ENCODE results near the gene CTBP1. TPM values are rescaled to one million over a fixed set of nuclear protein-coding genes. Genes with fewer than 3 reads are reported as not detected.

Gene CTBP1
- total RNA-seq, 1 experiment from 2014 or later: 153 TPM

DNA sequence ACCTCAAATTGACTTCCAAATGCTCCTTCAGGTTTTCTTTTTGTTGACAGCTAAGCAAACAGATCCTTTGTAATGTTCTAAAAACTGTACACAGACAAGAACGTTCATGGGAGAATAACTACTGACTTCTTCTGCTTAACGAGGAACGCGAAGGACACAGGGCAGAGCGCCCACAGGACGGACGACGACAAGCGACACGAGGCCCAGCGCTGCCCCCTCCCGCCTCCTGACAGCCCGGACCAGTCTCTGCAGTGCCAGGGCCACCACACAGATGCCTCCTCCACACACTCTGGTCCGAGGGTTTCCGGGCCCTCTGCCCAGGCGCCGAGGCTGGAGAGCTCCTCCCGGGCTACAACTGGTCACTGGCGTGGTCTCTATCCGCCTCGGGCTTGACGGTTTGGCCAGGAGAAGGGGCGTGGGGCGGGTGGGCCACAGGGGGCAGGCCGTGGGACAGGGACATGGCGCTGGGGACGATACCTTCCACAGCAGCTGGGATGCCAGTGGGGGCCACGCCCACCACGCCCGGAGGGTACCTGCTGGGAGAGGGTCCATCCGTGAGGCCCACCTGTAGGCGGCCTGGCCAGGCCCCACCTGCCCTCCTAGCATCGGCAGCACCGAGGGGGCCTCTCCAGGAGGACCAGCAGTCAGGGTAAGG, 36.9 kb downstream of the CTBP1 start:
- no peak overlapping the region for H3K4me2 ChIP-seq
- H3K27me3 ChIP-seq (ENCODE audit: insufficient read depth, low read depth): no peaks in the 10 kb centered on the region
- TF ChIP-seq EZH2 (IDR thresholded peaks at IDR 0.05; ENCODE audit: low read depth): no peak
- no peak for TF ChIP-seq CTCF (conservative IDR thresholded peaks at IDR 0.05)
- H4K20me1 ChIP-seq (ENCODE audit: insufficient read depth): no peaks in the 10 kb centered on the region; the same call in none of the 2 replicates
- no peaks in the 10 kb centered on the region for H3K4me1 ChIP-seq (replicated peaks; ENCODE audit: insufficient read depth)
- no peaks in the 10 kb centered on the region; the same call in 1 of the 2 replicates for H3K36me3 ChIP-seq (ENCODE audit: low read depth)
- intact Hi-C loops (cut with micrococcal nuclease; ENCODE audit: unreplicated experiment): no loop called here
- ChIA-PET POLR2A (ENCODE audit: unreplicated experiment) (no interaction called here), CTCF (no interaction called here)
- H2AFZ ChIP-seq: no peak overlapping the region
- H3F3A ChIP-seq (ENCODE audit: insufficient read depth, low read depth): no peaks in the 10 kb centered on the region
- H3K79me2 ChIP-seq (ENCODE audit: low read depth): no peaks in the 10 kb centered on the region
- H3K4me3 ChIP-seq: no peak overlapping the region
- H3K27ac ChIP-seq: no peak overlapping the region
- no peak for DNase-seq
- BruUV-seq (replicated peaks): no TSS peak
- no peaks in the 10 kb centered on the region for H3K9me2 ChIP-seq (ENCODE audit: insufficient read depth)
- no peaks in the 10 kb centered on the region for H3K9me3 ChIP-seq (ENCODE audit: insufficient read depth, low read depth)

- Histone ChIP-seq H3K27ac (no peak overlapping the region), H3K27me3 (ENCODE audit: insufficient read depth, low read depth) (no peaks in the 10 kb centered on the region), H3K36me3 (ENCODE audit: low read depth) (no peaks in the 10 kb centered on the region; the same call in 1 of the 2 replicates), H3F3A (ENCODE audit: insufficient read depth, low read depth) (no peaks in the 10 kb centered on the region), H3K4me3 (no peak overlapping the region), H2AFZ (no peak overlapping the region), H3K9me2 (ENCODE audit: insufficient read depth) (no peaks in the 10 kb centered on the region), H3K4me1 (replicated peaks; ENCODE audit: insufficient read depth) (no peaks in the 10 kb centered on the region), H4K20me1 (ENCODE audit: insufficient read depth) (no peaks in the 10 kb centered on the region; the same call in none of the 2 replicates), H3K9me3 (ENCODE audit: insufficient read depth, low read depth) (no peaks in the 10 kb centered on the region), H3K4me2 (no peak overlapping the region), H3K79me2 (ENCODE audit: low read depth) (no peaks in the 10 kb centered on the region)
- TF ChIP-seq CTCF (conservative IDR thresholded peaks at IDR 0.05) (no peak), EZH2 (IDR thresholded peaks at IDR 0.05; ENCODE audit: low read depth) (no peak)
- ChIA-PET CTCF (no interaction called here), POLR2A (ENCODE audit: unreplicated experiment) (no interaction called here)
- no TSS peak for BruUV-seq (replicated peaks)
- intact Hi-C loops (cut with micrococcal nuclease; ENCODE audit: unreplicated experiment): no loop called here
- DNase-seq: no peak
Observed at GRCh38 chr4:1211371-1211770, 37.6 kb downstream of the CTBP1 start.

GRCh38 chr4:1210971-1211370, 38.0 kb downstream of the CTBP1 start:
- no peaks in the 10 kb centered on the region for H3K9me3 ChIP-seq (ENCODE audit: insufficient read depth, low read depth)
- no peak overlapping the region for H2AFZ ChIP-seq
- intact Hi-C loops (cut with micrococcal nuclease; ENCODE audit: unreplicated experiment): no loop called here
- no TSS peak for BruUV-seq (replicated peaks)
- no peak for DNase-seq
- no peaks in the 10 kb centered on the region for H3K9me2 ChIP-seq (ENCODE audit: insufficient read depth)
- no peaks in the 10 kb centered on the region for H3K27me3 ChIP-seq (ENCODE audit: insufficient read depth, low read depth)
- H3K4me2 ChIP-seq: no peak overlapping the region
- H3K79me2 ChIP-seq (ENCODE audit: low read depth): no peaks in the 10 kb centered on the region
- TF ChIP-seq CTCF (conservative IDR thresholded peaks at IDR 0.05): no peak
- no peak for TF ChIP-seq EZH2 (IDR thresholded peaks at IDR 0.05; ENCODE audit: low read depth)
- H3K36me3 ChIP-seq (ENCODE audit: low read depth): no peaks in the 10 kb centered on the region; the same call in 1 of the 2 replicates
- H3K27ac ChIP-seq: no peak overlapping the region
- POLR2A ChIA-PET (ENCODE audit: unreplicated experiment): no interaction called here
- no peaks in the 10 kb centered on the region for H3F3A ChIP-seq (ENCODE audit: insufficient read depth, low read depth)
- H3K4me1 ChIP-seq (replicated peaks; ENCODE audit: insufficient read depth): no peaks in the 10 kb centered on the region
- H3K4me3 ChIP-seq: no peak overlapping the region
- CTCF ChIA-PET: no interaction called here
- no peaks in the 10 kb centered on the region; the same call in none of the 2 replicates for H4K20me1 ChIP-seq (ENCODE audit: insufficient read depth)
